GM19328 (cell line): ENCODE measurements around the gene TCTN1.
"Not testable (repeated sequence)": the region's sequence is repeated elsewhere in the genome, so short reads cannot be mapped to it uniquely, and the experiment has no call there.

Experiments
- ATAC-seq: cut with Tn5 transposase; IDR thresholded peaks from one replicate; pipeline ENCODE4 v1.9.1; 2021; ENCODE audit warnings: mild to moderate bottlenecking, moderate library complexity; ENCODE audit not compliant: unreplicated experiment

TCTN1 gene

GRCh38 chr12:110635055-110635454 lies 21.1 kb downstream of the TCTN1 start:
- ATAC-seq = no peak

- no peak for ATAC-seq
These were observed 22.6 kb downstream of the TCTN1 start for GRCh38 chr12:110636516-110636915.

DNA sequence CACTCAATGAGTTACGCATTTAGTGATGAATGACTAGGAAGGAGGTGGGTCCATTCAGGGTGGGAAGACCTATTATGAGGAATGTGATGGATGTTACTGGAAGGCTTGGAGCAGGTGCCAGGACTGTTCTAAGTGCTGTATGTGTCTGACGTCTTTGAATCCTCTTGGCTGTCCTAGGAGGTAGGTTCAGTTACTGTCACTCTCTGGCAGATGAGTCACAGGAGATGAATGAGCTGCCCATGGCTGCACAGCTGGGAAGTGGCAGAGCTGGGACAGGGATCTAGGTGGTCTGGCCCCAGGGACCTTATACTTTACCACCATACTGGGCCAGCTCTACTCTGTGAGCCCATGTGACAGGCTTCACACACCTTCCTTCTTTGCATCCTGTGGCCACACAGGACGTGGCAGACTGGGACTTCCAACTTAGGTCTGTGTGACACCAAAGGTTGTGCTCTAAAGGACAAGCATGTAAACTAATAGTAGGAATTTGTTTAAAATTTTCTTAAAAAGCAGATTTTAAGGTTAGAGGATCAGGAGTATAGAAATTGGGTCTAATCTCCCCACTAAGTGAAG lies 24.0 kb downstream of the TCTN1 start:
- no peak for ATAC-seq

GRCh38 chr12:110638796-110639195 lies 24.9 kb downstream of the TCTN1 start:
- ATAC-seq = no peak

DNA sequence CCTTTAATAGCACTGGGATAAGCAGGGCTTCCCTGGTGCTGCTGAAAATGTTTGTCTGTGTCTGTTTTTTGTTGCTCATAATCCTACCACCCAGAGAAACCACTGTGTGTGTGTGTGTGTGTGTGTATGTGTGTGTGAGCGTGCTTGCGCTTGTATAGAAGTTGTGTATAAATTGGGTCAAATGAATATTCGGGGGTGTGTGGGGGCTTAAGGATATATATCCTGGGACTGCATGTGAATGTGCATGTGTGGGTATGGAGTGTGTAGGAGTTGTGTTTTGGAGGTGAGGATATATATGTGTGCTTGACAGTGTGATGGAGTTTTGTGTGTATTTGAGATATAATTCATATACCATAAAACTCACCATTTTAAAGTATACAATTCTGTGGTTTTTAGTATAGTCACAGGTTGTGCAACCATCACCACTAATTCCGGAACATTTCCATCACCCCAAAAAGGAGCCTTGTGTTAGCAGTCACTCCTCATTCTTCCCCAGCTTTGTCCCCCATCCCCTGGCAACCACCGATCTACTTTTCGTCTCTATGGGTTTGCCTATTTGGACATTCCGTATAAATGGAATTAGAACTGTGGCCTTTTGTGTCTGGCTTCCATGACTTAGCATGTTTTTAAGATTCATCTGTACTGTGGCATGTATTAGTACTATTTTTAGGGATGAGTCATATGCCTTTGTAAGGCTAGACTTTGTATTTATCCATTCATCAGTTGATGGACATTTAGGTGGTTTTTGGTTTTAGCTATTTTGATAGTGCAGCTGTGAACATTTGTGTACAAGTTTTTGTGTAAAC lies 25.6 kb downstream of the TCTN1 start:
- ATAC-seq = no peak

DNA sequence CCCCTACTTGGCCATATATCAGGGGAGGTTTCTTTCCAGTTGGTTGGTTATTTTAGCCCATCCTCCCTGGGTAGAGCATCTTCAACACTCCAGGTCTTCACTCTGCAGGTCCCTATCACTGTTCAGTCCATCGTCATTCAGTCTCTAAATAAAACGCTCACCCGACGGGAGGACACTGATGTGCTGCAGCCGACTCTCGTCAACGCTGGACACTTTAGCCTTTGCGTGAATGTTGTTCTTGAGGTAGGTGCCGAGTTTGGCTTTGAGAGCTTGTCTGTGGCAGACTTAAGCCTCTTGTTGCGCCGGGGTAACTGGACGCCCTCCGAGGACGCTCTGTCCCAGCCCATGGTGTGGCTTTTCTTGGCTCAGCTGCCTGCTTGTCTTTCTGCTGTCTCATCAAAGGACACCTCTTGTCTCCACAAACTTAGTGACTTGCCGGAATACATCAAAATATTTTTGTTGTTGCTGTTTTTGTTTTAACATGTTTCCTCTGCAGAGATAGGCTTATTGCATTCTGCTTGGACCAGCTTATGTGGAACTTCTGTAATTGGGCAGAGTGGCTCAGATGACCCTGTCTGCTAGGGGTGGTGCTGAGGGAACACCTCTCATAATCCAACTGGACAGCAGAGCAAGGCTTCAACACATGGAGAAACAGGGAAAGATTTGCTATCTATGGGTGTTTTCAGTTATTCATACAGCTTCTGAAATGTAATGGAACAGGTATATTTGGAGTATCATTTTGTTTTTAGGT lies 26.5 kb downstream of the TCTN1 start:
- no peak for ATAC-seq

DNA sequence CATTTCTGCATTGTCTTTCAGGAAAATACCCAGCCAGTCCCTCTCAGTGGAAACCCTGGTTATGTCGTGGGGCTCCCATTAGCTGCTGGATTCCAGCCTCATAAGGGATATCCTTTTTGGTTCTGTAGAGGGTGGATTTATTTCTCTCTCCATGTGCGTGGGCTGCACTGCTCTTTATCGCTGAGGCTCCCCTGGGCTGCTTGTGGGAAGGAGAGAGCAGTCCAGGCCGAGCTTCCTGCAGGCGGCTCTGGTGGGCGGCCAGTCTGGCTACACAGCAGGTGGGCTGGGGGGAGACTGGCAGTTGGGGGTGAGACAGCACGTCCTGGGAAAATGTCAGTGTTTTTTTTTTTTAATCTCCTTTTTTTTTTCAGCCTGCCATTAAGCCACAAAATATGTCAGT lies 27.6 kb downstream of the TCTN1 start:
- no peak for ATAC-seq

DNA sequence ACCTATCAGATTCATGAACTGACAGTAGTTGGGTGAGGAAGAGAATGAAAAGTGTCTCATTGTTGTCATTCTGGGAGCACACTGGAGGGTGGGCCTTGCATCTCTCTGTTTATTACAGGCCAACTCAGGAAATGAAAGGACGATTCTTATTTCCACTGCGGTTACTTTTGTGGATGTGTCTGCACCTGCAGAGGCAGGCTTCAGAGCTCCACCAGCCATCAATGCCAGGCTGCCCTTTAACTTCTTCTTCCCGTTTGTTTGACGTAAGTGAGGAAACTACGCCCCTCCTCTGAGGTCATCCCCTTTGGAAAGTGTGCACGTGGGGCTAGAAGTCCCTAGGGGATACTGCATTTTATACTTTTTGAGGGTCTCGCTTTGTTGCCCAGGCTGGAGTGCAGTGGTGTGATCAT lies 33.7 kb downstream of the TCTN1 start:
- ATAC-seq = peak; percentile 59

- no peak for ATAC-seq
These were observed 35.5 kb downstream of the TCTN1 start for GRCh38 chr12:110649341-110649847.

DNA sequence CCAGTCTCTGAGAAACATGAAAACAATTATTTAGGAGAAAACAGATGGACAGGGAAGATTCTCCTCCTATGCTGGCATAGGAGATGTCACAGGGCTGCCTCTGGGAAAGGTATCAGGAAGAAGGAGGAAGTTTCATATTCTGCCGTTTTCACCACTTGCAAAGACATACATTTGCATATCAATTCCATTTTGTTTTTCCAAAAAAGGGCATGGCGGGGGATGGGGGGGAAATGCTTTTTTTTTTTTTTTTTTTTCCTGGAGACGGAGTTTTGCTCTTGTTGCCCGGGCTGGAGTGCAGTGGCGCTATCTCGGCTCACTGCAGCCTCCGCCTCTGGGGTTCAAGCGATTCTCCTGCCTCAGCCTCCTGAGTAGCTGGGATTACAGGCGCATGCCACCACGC lies 40.3 kb downstream of the TCTN1 start:
- ATAC-seq = not testable (repeated sequence)

DNA sequence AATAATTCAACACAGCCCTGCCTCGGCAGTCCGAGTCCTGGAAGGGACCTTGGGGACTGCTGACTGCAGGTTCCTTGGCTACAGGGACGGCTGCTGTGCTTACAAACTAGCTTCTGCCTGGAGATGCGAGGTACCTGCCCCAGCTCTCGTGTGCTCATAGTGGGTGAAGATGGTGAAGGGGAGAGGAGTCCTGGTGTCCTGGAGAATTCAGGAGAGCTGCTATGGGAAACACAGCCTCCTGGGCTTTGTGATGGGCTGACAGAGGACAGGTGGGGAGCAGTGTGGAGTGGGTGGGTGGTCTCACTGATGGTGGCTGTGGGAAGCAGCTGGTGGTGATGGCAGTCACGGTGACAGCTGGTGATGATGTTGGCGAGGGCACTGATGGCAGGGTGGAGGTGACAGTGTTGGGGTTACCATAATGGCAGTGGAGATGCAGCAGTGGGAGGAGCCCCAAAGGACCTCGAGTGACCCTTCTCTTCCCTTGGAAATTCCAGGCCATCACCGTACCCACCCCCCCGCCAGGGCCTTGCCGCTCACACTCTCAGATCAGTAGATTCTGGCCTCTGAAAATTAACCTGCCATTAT lies 42.2 kb downstream of the TCTN1 start:
- ATAC-seq = no peak

- no peak for ATAC-seq
These were observed 43.8 kb downstream of the TCTN1 start for GRCh38 chr12:110657747-110658146.

GRCh38 chr12:110658242-110658641 lies 44.3 kb downstream of the TCTN1 start:
- ATAC-seq = no peak

GRCh38 chr12:110658878-110659277 lies 44.9 kb downstream of the TCTN1 start:
- no peak for ATAC-seq

DNA sequence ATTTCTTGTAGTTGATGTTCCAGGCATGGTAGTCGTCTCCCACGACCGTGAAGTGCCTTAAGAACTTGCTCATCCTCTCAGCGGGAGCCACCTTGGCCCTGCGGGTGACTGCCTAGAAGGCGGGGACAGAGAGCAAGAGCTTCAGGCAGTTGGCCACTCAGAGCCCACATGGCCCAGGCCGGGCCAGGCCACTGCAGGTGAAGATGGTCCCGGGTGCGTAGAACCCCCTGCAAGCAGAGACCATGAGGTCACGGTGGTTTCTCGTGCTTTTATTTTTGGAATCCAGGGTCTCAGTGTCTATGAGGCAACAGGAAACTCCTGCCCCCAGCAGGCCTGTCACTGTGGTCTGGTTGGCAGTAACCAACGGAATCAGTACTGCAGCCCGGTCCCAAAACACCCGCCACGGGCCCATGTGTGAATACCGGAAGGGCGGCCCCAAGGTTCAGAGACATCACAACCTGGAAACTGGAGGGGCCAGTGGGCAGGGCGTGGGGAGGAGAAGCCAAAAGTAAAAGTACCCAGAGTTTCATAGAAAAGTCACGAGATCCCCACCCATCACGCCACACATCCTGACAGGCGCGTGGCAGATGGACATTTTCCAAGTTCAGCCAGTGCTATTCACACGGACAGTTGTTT lies 47.5 kb downstream of the TCTN1 start:
- ATAC-seq = peak; percentile 86

- no peak for ATAC-seq
These were observed 53.0 kb downstream of the TCTN1 start for GRCh38 chr12:110666892-110667291.

DNA sequence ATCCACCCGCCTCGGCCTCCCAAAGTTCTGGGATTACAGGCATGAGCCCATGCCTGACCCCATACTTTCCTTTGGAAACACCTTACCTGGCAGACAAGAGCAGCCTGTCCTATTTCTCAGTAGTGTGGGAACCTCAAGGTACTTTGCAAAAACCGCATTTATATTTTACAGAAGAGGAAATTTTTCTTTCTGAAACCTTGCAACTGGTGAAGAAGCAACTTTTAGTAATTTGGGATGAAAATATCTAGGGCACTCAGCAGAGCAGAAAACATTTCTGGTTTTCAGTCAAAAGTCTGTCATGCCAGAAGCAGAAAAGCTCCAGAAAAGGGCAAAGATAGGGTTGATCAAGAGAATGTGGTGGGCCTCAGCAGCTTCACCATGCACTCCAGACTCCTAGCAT lies 53.7 kb downstream of the TCTN1 start:
- ATAC-seq = no peak

DNA sequence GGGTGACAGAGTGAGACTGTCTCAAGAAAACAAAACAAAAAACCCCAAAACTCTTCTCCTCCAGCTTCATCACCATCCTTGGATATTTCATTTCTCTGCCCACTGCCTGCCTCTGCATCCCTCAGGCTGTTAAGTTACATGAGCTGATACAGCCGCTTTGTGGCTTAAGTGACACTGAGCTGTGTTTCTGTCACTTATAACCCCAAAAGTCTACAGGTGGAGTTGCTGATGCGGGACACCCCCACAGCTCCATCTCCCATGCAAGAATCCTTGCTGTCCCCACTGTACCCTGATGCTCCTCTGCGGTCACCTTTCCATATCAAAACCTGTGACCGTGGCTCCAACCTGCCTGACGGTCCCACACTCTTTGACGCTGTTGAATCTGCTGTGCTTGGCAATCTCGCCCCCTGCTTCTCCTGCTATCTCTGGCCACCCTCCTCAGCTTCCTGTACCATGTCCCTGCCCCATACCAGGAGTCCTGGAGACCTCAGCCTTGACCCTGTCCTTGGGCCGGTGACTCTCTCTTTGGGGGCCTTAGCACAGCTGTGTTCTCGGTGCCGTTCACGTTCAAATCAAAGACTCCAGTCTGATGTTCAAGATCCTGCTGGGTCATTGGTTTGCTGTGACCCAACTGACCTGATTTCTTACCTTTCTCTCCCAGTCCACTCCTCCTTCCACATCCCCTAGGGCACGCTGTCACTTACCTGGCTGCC lies 54.7 kb downstream of the TCTN1 start:
- ATAC-seq = no peak

DNA sequence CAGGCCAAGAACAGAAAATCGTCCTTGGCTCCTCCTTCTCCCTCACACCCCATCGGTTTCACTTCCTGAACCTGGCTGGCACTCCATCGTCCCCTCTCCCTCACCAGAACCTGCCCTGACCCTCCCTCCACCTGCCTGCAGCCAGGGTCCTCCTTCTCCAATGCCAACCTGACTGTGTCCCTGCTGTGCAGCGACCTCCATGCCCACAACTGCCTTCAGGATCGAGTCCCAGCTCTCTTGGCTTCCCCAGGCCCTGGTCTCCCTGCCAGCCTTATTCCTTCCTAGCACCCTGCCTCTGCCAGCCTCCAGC lies 55.2 kb downstream of the TCTN1 start:
- ATAC-seq = no peak

- no peak for ATAC-seq
These were observed 56.3 kb downstream of the TCTN1 start for GRCh38 chr12:110670161-110670701.
